Duodenal mucosa (tissue), 2 donors: Measurements from ENCODE around the gene MIF4GD.
"Not testable (repeated sequence)": the region's sequence is repeated elsewhere in the genome, so short reads cannot be mapped to it uniquely, and the experiment has no call there.

Experiments used
- H3K27ac ChIP-seq: one replicate; pipeline ENCODE4 v1.7.0; 2013; ENCODE audit warnings: low read depth, low read length
- H3K27me3 ChIP-seq, 2 donors: one replicate each; pipeline ENCODE4 v1.7.0; 2013; ENCODE audit warnings: low read length in 2 of 2, control low read depth in 1 of 2; ENCODE audit not compliant: insufficient read depth in 2 of 2, control insufficient read depth in 1 of 2
- H3K36me3 ChIP-seq, 2 donors: one replicate each; pipeline ENCODE4 v1.7.0; 2013; ENCODE audit warnings: low read length in 2 of 2, control low read depth in 1 of 2; ENCODE audit not compliant: insufficient read depth in 2 of 2, control insufficient read depth in 1 of 2
- H3K4me1 ChIP-seq, 2 donors: one replicate each; pipeline ENCODE4 v1.7.0; 2013; ENCODE audit warnings: low read length in 2 of 2, control low read depth in 1 of 2; ENCODE audit not compliant: insufficient read depth in 2 of 2, control insufficient read depth in 1 of 2
- H3K4me3 ChIP-seq, 2 donors: one replicate each; pipeline ENCODE4 v1.7.0; 2013; ENCODE audit warnings: low read length in 2 of 2, low read depth in 1 of 2
- H3K9ac ChIP-seq, 2 donors: one replicate each; pipeline ENCODE4 v1.7.0; 2013; ENCODE audit warnings: low read length in 2 of 2, low read depth in 1 of 2
- H3K9me3 ChIP-seq, 2 donors: one replicate each; pipeline ENCODE4 v1.7.0; 2013; ENCODE audit warnings: low read length in 2 of 2, control low read depth in 1 of 2; ENCODE audit not compliant: control insufficient read depth in 1 of 2

Gene MIF4GD

DNA sequence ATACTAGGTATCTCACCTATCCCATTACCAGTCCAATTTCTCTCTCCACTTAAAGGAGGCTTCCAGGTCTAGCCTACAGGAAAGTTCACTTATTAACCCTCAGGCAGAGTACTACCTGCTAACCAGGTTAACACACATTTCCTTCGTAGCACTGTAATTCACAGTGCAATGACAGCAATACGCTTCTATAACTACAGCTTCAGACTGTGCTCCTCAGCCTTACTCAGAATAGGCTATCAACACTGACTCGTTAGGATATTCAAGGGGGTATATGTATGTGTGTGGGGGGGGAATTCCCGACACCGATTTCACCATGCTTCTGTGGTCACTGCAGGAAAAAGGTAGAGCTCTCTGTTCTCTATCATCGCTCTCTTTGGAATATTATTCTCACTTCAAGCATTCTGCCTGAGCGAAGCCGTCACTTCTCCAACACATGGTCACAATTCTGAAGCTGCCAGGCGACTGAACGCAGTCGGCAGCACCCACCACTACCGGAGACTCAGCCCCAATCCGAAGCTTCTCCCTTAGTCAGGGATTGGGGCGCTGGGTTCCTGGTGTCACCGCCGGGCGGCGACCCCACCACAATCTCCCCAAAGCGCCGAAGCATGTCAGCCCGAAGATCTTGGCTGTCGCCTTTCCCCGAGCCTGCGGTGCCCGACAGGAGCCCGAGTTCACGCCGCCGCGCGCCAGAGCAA, 10.2 kb downstream of the MIF4GD start:
- Histone ChIP-seq H3K4me1 (peaks cover 27 to 35% of the 10 kb centered on the region in 2 donors), H3K4me3 (peak overlapping the region; percentile 95 to 99), H3K9ac (peak overlapping the region; percentile 96 to 97), H3K9me3 (no peaks in the 10 kb centered on the region), H3K36me3 (peaks cover 11 to 21% of the 10 kb centered on the region in 2 donors), H3K27me3 (no peaks in the 10 kb centered on the region), H3K27ac (peak overlapping the region; percentile 96)

DNA sequence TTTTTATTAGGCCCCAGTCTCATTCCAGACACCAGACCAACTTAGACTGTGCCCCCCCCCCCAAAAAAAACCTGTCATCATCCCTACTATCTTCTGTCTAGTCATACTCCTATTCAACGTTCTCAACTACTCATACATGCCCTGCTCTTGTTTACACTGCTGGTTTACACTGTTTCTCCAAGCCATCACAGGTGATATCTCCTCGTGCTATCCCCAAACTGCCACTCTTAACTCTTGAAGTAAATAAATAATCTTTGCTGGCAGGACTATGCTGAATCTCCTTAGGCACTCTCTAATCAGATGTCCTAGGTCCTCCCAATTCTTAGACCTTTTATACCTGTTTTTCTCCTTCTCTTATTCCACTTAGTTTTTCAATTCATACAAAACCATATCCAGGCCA, 13.8 kb downstream of the MIF4GD start:
- H3K4me3 ChIP-seq, H3K27me3 ChIP-seq, H3K36me3 ChIP-seq, H3K9ac ChIP-seq, H3K27ac ChIP-seq, H3K9me3 ChIP-seq: not testable (repeated sequence)
- H3K4me1 ChIP-seq = peaks cover 17 to 26% of the 10 kb centered on the region in 2 donors

DNA sequence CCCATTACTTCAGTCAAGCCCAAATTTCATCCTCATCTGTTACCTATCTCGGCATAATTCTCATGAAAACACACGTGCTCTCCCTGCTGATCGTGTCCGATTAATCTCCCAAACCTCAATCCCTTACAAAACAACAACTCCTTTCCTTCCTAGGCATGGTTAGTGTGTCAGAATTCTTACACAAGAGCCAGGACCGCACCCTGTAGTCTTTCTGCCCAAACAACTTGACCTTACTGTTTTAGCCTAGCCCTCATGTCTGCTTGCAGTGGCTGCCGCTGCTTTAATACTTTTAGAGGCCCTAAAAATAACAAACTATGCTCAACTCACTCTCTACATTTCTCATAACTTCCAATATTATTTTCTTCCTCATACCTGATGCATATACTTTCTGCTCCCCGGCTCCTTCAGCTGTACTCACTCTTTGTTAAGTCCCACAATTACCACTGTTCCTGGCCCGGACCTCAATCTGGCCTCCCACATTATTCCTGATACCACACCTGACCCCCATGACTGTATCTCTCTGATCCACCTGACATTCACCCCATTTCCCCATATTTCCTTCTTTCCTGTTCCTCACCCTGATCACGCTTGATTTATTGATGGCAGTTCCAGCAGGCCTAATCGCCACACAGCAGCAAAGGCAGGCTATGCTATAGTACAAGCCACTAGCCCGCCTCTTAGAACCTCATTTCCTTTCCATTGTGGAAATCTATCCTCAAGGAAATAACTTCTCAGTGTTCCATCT, 14.9 kb downstream of the MIF4GD start:
- not testable (repeated sequence) for H3K9me3 ChIP-seq, H3K27ac ChIP-seq, H3K36me3 ChIP-seq, H3K9ac ChIP-seq, H3K4me3 ChIP-seq, H3K27me3 ChIP-seq
- peaks cover 17 to 24% of the 10 kb centered on the region in 2 donors for H3K4me1 ChIP-seq

DNA sequence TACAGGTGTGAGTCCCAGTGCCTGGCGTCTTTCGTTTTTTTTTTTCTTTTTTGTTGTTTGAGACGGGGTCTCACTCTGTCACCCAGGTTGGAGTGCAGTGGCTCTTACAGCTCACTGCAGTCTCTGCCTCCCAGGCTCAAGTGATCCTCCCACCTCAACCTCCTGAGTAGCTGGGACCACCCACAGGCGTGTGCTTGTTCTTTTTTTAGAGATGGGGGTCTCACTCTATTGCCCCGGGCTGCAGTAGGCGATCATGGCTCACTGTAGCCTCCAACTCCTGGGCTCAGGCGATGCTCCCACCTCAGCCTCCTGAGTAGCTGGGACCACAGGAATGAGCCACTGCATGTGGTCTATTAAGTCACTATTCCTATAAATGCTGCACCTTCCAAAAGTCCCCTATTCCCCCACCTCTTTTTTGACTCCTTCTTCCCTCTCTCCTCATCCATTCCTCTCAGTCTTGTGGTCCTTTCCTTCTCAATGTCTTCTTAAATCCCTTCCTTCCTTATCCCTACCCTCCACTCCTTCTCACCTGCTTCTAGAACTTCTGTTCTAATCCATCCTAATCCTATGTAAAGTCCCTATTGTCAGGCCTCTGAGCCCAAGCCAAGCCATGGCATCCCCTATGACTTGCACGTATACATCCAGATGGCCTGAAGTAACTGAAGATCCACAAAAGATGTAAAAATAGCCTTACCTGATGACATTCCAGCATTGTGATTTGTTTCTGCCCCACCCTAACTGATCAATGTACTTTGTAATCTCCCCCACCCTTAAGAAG, 18.8 kb downstream of the MIF4GD start:
- no peak overlapping the region for H3K4me3 ChIP-seq
- no peaks in the 10 kb centered on the region for H3K9me3 ChIP-seq
- H3K27ac ChIP-seq = no peak overlapping the region
- H3K4me1 ChIP-seq = peaks cover 5 to 10% of the 10 kb centered on the region in 2 donors
- H3K27me3 ChIP-seq = no peaks in the 10 kb centered on the region
- H3K36me3 ChIP-seq = no peaks in the 10 kb centered on the region
- H3K9ac ChIP-seq = no peak overlapping the region

DNA sequence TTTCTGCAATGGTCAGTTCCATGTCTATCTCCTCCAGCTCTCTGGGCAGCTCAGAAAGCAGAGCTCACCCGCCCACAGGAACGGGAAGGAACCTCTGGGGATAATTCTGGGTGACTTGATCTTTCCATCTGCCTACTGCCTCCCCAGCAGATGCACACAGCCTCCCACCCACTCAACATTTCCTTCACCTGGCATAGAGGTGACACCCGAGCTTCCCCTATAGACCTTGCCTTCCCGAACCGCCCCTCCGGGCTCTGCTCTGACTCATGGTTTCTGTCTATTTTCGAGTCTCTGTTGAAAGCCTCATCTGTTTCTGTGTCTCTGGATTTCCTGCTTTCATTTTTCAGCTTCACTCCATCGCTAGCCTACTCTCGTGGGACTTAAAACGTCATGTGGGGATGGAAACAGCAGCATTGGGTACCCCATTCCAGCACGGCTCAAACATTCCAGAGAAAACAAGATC, 21.0 kb downstream of the MIF4GD start:
- Histone ChIP-seq H3K27me3 (no peaks in the 10 kb centered on the region), H3K4me3 (peak overlapping the region; percentile 23 to 36), H3K9ac (peak overlapping the region in 1 of 2 donors; percentile 8)

DNA sequence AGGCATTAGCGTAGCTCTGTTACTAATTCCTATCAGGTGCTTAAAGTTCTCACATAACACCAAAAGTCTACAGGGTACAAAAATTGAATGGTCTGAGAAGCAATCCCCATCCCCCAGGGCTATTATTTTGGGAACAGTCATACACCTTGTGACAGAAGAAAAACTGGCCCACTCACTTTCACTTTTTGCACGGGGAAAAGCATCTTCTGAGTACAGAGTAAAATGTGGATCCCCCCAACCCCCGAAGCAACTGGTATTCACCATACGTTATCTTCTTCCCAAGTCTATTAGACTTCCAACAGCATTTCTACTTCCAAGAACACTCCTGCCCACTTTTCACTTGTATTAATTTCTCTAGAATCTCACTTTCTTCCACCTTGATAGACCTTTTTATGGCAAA, 21.5 kb downstream of the MIF4GD start:
- H3K27ac ChIP-seq = no peak overlapping the region
- H3K4me3 ChIP-seq = no peak overlapping the region
- no peaks in the 10 kb centered on the region for H3K9me3 ChIP-seq

More for the DNA sequence above, 21.0 kb downstream of the MIF4GD start:
- H3K36me3 ChIP-seq = peaks cover 15 to 16% of the 10 kb centered on the region in 2 donors
- H3K4me1 ChIP-seq = peaks cover 10 to 11% of the 10 kb centered on the region in 2 donors
- H3K9me3 ChIP-seq = no peaks in the 10 kb centered on the region
- no peak overlapping the region for H3K27ac ChIP-seq

DNA sequence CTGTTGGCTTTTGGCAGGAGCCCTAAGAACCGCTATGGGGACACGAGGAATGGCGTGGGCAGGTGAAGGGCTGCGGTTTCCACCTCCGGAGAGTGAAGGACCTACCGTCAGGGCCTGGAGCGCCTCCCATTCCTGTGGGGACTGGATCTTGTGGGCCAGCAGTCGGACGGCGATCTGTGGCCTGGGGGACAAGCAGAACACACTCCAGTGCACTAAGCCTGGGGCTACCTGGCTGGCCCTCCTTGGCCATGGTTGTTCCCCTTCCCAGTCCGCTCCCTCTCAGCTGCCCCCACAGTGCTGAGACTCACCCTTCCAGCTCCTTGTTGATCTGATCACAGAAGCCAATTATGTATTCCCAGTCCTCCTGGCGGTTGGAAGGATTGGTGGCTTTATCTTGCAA, 24.6 kb downstream of the MIF4GD start:
- H3K9me3 ChIP-seq = no peaks in the 10 kb centered on the region
- no peaks in the 10 kb centered on the region for H3K27me3 ChIP-seq
- no peak overlapping the region for H3K27ac ChIP-seq
- H3K36me3 ChIP-seq = peaks cover 44 to 53% of the 10 kb centered on the region in 2 donors
- peaks cover 10 to 25% of the 10 kb centered on the region in 2 donors for H3K4me1 ChIP-seq
- H3K4me3 ChIP-seq = no peak overlapping the region
- no peak overlapping the region for H3K9ac ChIP-seq

More for the DNA sequence above, 21.5 kb downstream of the MIF4GD start:
- Histone ChIP-seq H3K9ac (peak overlapping the region in 1 of 2 donors; percentile 8), H3K4me1 (peaks cover 10 to 14% of the 10 kb centered on the region in 2 donors), H3K27me3 (no peaks in the 10 kb centered on the region), H3K36me3 (peaks cover 18 to 21% of the 10 kb centered on the region in 2 donors)

DNA sequence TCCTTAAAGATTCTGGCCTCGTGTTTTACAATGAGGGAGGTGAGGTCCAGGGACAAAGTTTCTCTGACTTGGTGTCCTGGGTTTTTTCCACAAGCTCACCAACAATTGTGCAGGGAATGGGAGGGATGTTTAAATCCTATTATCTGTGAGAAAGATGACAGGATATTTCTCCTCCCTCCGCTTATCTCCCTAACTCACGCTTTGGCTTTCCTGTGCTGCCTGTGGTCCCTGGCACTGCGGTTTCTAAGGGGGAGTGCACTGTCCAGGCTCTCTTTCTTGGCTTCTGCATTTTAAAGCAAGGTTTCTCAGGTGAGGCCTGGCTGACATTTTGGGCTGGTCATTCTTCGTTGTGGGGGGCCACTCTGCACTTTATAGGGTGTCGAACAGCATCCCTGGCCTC, 26.0 kb downstream of the MIF4GD start:
- H3K27me3 ChIP-seq = no peaks in the 10 kb centered on the region
- H3K36me3 ChIP-seq = peaks cover 48 to 67% of the 10 kb centered on the region in 2 donors
- no peak overlapping the region for H3K9ac ChIP-seq
- H3K4me1 ChIP-seq = peaks cover 6 to 22% of the 10 kb centered on the region in 2 donors
- no peak overlapping the region for H3K4me3 ChIP-seq
- H3K27ac ChIP-seq = no peak overlapping the region
- no peaks in the 10 kb centered on the region for H3K9me3 ChIP-seq

DNA sequence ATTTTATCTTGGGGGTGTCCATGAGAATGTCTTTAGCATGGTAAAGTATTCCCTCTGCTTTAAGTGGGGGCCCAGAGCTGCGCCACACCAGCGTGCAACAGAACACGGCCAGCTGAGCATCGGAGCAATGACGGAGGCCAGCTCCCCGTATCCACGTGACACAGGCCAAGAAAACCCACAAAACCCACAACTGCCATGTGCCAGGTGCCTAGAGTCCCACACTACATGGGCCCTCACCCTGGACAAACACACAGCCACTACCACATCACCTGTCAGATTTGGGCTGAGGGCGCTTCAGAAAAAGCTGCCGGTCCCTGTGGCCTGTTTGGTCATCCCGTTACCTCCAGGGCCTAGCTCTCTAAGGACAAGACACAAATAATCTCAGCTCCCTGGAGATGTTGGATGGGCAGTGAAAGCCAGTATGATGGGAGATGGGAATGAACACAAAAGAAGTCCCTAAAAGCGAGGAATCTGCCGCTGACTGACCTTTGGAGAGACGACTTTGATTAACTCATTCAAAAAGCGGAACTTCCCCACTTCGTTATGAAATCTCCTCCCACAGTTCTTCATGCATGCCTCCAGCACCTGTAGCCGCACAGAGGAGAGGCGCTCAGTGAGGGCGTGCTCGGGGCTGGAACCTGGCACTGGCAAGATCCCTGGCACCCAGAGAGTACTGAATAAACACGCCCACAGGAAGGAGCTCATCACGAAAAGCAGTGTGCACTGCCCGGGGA, 26.7 kb downstream of the MIF4GD start:
- H3K27ac ChIP-seq = no peak overlapping the region
- peaks cover 0 to 20% of the 10 kb centered on the region in 2 donors for H3K4me1 ChIP-seq
- no peak overlapping the region for H3K9ac ChIP-seq
- peaks cover 49 to 73% of the 10 kb centered on the region in 2 donors for H3K36me3 ChIP-seq
- H3K4me3 ChIP-seq = no peak overlapping the region
- H3K9me3 ChIP-seq = no peaks in the 10 kb centered on the region
- no peaks in the 10 kb centered on the region for H3K27me3 ChIP-seq
